HUES64 (cell line): ENCODE data around the gene GCK.
"Not testable (repeated sequence)": the region's sequence is repeated elsewhere in the genome, so short reads cannot be mapped to it uniquely, and the experiment has no call there.

Source experiments
- H3K27ac ChIP-seq: 2 replicates; pipeline ENCODE4 v1.7.0; 2013; ENCODE audit warnings: low read depth, low read length, inconsistent platforms
- H3K27me3 ChIP-seq: 2 replicates; pipeline ENCODE4 v1.6.1; 2013; ENCODE audit warnings: mild to moderate bottlenecking, low read length; ENCODE audit not compliant: insufficient read depth
- H3K36me3 ChIP-seq: 2 replicates; pipeline ENCODE4 v1.6.1; 2013; ENCODE audit warnings: mild to moderate bottlenecking, low read length; ENCODE audit not compliant: insufficient read depth
- H3K4me1 ChIP-seq: 2 replicates; pipeline ENCODE4 v1.6.1; 2013; ENCODE audit warnings: mild to moderate bottlenecking, low read length, moderate library complexity; ENCODE audit not compliant: insufficient read depth
- H3K4me3 ChIP-seq: 2 replicates; pipeline ENCODE4 v1.5.1; 2013; ENCODE audit warnings: mild to moderate bottlenecking, low read length, moderate library complexity
- H3K9ac ChIP-seq: 2 replicates; pipeline ENCODE4 v1.6.1; 2013; ENCODE audit warnings: mild to moderate bottlenecking, low read depth, low read length
- H3K9me3 ChIP-seq: 2 replicates; pipeline ENCODE4 v1.6.1; 2013; ENCODE audit warnings: low read depth, low read length; ENCODE audit not compliant: insufficient read depth
- WGBS: fragments of 150-250, 120-280 bp; methylation state at CpG from one replicate; pipeline ENCODE4 v1.1.7; 2013; ENCODE audit warnings: missing lambda C conversion rate; 5-methylcytosine and 5-hydroxymethylcytosine counted together

Gene GCK

GRCh38 chr7:44132039-44132438, 57.2 kb downstream of the GCK start:
- Histone ChIP-seq H3K9me3 (0 out of 2 replicates have a peak, but pooled peaks cover 4% of the 10 kb centered on the region), H3K9ac (no peak overlapping the region), H3K4me3 (no peak overlapping the region), H3K4me1 (peaks cover 5% of the 10 kb centered on the region; the same call in 1 of the 2 replicates), H3K27me3 (peaks cover 9% of the 10 kb centered on the region), H3K36me3 (no peaks in the 10 kb centered on the region), H3K27ac (no peak overlapping the region)
- 85% methylated on average over 2 of the region's 2 CpGs for WGBS

DNA sequence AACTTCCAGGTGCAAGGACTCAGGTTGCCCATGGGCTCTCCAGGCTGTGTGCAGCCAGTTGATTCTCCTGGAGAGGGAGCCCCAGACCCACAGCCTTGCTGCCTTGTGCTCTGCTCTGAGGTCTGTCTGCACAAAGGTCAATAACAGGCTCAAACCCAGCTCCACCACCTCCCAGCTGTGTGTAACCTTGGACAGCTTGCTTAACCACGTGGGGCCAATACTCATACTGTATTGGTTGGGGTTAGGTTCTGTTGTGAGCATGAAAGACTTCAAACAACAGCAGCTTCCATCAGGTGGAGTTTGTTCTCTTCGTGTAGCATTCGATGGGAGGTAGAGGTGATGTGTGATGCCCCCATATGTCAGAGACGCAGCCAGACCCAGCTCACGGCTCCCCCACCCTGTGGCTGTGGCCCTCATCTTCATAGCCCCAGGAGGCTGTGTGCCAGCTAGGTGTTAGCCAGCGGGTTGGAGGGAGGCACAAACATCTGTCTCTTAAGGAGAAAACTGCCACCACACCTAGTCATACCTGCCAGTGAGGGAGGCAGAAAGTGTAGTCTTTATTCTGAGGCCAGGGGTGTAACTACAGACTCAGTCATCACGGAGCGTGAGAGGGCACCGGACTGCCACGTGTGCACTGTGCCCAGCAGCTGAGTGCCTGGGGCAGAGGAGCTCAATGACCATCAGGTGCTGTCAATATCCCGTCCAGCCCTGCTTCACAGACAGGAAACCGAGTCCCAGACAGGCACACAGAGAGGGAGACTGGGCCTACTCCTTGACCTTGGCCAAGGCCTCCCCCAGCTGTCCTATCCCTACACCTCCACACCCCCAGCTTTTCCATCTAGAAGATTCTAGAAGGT, 57.8 kb downstream of the GCK start:
- 84% methylated on average over 12 of the region's 12 CpGs for WGBS
- H3K36me3 ChIP-seq: no peaks in the 10 kb centered on the region
- H3K27ac ChIP-seq: no peak overlapping the region
- H3K4me1 ChIP-seq: peaks cover 5% of the 10 kb centered on the region; the same call in 1 of the 2 replicates
- no peak overlapping the region for H3K4me3 ChIP-seq
- peaks cover 7% of the 10 kb centered on the region; the same call in 1 of the 2 replicates for H3K9me3 ChIP-seq
- H3K9ac ChIP-seq: no peak overlapping the region
- H3K27me3 ChIP-seq: peaks cover 9% of the 10 kb centered on the region

GRCh38 chr7:44128721-44129582, 60.3 kb downstream of the GCK start:
- H3K36me3 ChIP-seq: no peaks in the 10 kb centered on the region
- no peak overlapping the region for H3K4me3 ChIP-seq
- peaks cover 23% of the 10 kb centered on the region for H3K27me3 ChIP-seq
- H3K9me3 ChIP-seq: peaks cover 7% of the 10 kb centered on the region; the same call in 1 of the 2 replicates
- H3K4me1 ChIP-seq: peaks cover 5% of the 10 kb centered on the region; the same call in 1 of the 2 replicates
- no peak overlapping the region for H3K9ac ChIP-seq
- H3K27ac ChIP-seq: no peak overlapping the region
- WGBS: 80% methylated on average over 6 of the region's 6 CpGs

GRCh38 chr7:44127161-44127560, 62.1 kb downstream of the GCK start:
- Histone ChIP-seq H3K27ac (no peak overlapping the region), H3K36me3 (no peaks in the 10 kb centered on the region)

GRCh38 chr7:44126574-44126973, 62.7 kb downstream of the GCK start:
- not testable (repeated sequence) for H3K9ac ChIP-seq, H3K4me3 ChIP-seq, H3K36me3 ChIP-seq, H3K27ac ChIP-seq, H3K9me3 ChIP-seq, H3K4me1 ChIP-seq
- peaks cover 20% of the 10 kb centered on the region for H3K27me3 ChIP-seq
- WGBS: 99% methylated on average over 4 of the region's 4 CpGs

More at GRCh38 chr7:44127161-44127560, 62.1 kb downstream of the GCK start:
- Histone ChIP-seq H3K9ac (no peak overlapping the region), H3K4me3 (no peak overlapping the region), H3K4me1 (peaks cover 5% of the 10 kb centered on the region; the same call in 1 of the 2 replicates), H3K27me3 (peaks cover 24% of the 10 kb centered on the region), H3K9me3 (peaks cover 7% of the 10 kb centered on the region; the same call in 1 of the 2 replicates)

DNA sequence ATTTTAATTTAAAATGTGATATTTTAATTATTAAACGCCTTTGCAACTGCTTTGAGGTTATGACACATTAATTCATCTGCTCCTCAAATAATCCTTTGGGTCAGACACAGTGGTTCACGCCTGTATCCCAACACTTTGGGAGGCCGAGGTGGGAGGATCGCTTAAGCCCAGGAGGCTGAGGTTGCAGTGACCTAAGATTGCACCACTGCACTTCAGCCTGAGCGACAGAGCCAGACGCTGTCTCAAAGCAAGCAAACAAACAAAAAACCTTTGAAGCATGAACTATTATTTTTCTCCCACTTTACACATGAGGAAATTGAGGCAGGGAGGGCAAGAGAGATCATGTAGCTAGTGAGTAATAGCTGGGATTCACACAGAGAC, 64.4 kb downstream of the GCK start:
- H3K27me3 ChIP-seq: peaks cover 19% of the 10 kb centered on the region
- H3K27ac ChIP-seq: no peak overlapping the region
- WGBS: 90% methylated on average over 6 of the region's 6 CpGs
- H3K4me1 ChIP-seq: peaks cover 6% of the 10 kb centered on the region; the same call in 1 of the 2 replicates
- no peak overlapping the region for H3K4me3 ChIP-seq
- H3K36me3 ChIP-seq: peaks cover 23% of the 10 kb centered on the region
- peaks cover 7% of the 10 kb centered on the region; the same call in 1 of the 2 replicates for H3K9me3 ChIP-seq
- H3K9ac ChIP-seq: no peak overlapping the region

DNA sequence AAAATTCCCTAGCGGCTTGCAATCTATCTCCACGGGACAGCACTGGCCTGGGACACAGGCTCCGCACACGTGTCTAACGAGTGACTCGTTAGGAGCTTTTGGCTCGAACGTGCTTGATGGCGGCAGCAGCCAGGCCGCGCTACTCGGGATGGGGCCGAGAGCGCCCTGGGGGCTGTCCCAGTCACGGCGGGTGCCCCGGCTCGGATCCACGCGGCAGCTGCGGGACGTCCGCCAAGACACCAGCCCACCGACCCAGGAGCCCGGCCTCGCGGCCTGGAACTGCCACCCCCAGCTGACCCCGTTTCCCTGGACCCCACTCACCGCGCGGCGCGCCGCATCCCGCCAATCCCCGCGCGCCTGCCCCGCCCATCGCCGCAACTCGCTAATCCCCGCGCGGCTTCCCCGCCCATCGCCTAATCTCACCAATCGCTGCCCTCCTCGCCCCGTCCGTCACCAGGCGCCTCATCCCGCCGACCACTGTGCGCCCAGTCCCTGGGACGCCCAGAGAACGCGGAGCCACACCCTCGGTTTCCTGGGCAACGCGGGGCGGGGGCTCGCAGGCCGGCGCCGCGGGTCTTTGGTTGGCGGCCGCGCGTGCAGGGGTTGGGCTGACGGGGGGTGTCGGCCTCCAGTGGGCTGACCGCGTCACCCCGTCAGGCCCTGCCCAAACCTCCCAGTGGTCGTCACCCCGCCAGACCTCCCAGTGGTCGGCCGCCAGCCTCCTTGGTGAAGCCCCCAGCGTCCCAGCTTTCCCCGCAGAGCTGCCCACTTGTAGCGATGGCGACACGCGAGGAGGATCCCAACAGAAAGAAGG, 65.8 kb downstream of the GCK start, which contains the start of gene POLD2:
POLD2 (minus strand) TSS at position 359 of the 814 bp plus-strand sequence. CDS start 1,495 bp downstream, outside the sequence.
- peaks cover 6% of the 10 kb centered on the region; the same call in 1 of the 2 replicates for H3K4me1 ChIP-seq
- H3K4me3 ChIP-seq: peak within 1 kb of the TSS; percentile 90
- peaks cover 19% of the 10 kb centered on the region for H3K27me3 ChIP-seq
- under 1% methylated on average over 86 of the region's 86 CpGs for WGBS
- peak within 1 kb of the TSS; percentile 74; the same call in 1 of the 2 replicates for H3K27ac ChIP-seq
- peaks cover 7% of the 10 kb centered on the region; the same call in 1 of the 2 replicates for H3K9me3 ChIP-seq
- H3K36me3 ChIP-seq: peaks cover 35% of the 10 kb centered on the region
- H3K9ac ChIP-seq: peak within 1 kb of the TSS; percentile 89

- Histone ChIP-seq H3K36me3 (peaks cover 41% of the 10 kb centered on the region), H3K9me3 (peaks cover 7% of the 10 kb centered on the region; the same call in 1 of the 2 replicates), H3K4me1 (peaks cover 6% of the 10 kb centered on the region; the same call in 1 of the 2 replicates), H3K4me3 (peak overlapping the region; percentile 90), H3K9ac (peak overlapping the region; percentile 89), H3K27ac (no peak overlapping the region), H3K27me3 (peaks cover 19% of the 10 kb centered on the region)
- WGBS: 42% methylated on average over 1 of the region's 1 CpG
Measured at GRCh38 chr7:44122529-44122928, 66.7 kb downstream of the GCK start.

GRCh38 chr7:44121761-44122420, 67.3 kb downstream of the GCK start:
- H3K4me3 ChIP-seq: peak overlapping the region; percentile 90; the same call in 1 of the 2 replicates
- peaks cover 6% of the 10 kb centered on the region; the same call in 1 of the 2 replicates for H3K4me1 ChIP-seq
- peaks cover 47% of the 10 kb centered on the region for H3K36me3 ChIP-seq
- 95% methylated on average over 12 of the region's 12 CpGs for WGBS
- H3K27me3 ChIP-seq: peaks cover 19% of the 10 kb centered on the region
- H3K9me3 ChIP-seq: peaks cover 2% of the 10 kb centered on the region; the same call in 1 of the 2 replicates
- H3K27ac ChIP-seq: no peak overlapping the region
- H3K9ac ChIP-seq: no peak overlapping the region; the same call in 1 of the 2 replicates

GRCh38 chr7:44120395-44120794, 68.8 kb downstream of the GCK start:
- 98% methylated on average over 6 of the region's 6 CpGs for WGBS
- Histone ChIP-seq H3K4me1 (peaks cover 6% of the 10 kb centered on the region; the same call in 1 of the 2 replicates), H3K9me3 (no peaks in the 10 kb centered on the region), H3K27me3 (peaks cover 16% of the 10 kb centered on the region), H3K4me3 (no peak overlapping the region), H3K27ac (no peak overlapping the region), H3K36me3 (peaks cover 62% of the 10 kb centered on the region), H3K9ac (no peak overlapping the region)
